HepG2 (cell line): ENCODE data around the gene EPS8. TPM values are rescaled to one million over a fixed set of nuclear protein-coding genes. Genes with fewer than 3 reads are reported as not detected.

ENCODE experiments used
- ELF4 ChIP-seq: sonication (generic); formaldehyde crosslinking; IDR thresholded peaks from 2 replicates; pipeline ENCODE4 v1.5.0; 2020; ENCODE audit warnings: missing genetic modification reagents, mild to moderate bottlenecking, moderate library complexity, borderline replicate concordance
- HOXA3 ChIP-seq: sonication (generic); formaldehyde crosslinking; IDR thresholded peaks from 2 replicates; pipeline ENCODE4 v1.5.0; 2020; ENCODE audit warnings: missing genetic modification reagents
- HOXA5 ChIP-seq: sonication (generic); formaldehyde crosslinking; IDR thresholded peaks from 2 replicates; pipeline ENCODE4 v1.4.0; 2020; ENCODE audit warnings: missing genetic modification reagents
- JUNB ChIP-seq: sonication (generic); formaldehyde crosslinking; IDR thresholded peaks from 2 replicates; pipeline ENCODE4 v1.8.0; 2022; ENCODE audit warnings: missing genetic modification reagents, mild to moderate bottlenecking, borderline replicate concordance
- KDM3A ChIP-seq: IDR thresholded peaks from 2 replicates; pipeline ENCODE4 v1.6.1; 2018; ENCODE audit warnings: low read depth, missing compliant biosample characterization
- NR2C2 ChIP-seq: sonication (generic); formaldehyde crosslinking; IDR thresholded peaks from 2 replicates; pipeline ENCODE4 v1.4.0; 2020; ENCODE audit warnings: missing genetic modification reagents, mild to moderate bottlenecking, moderate library complexity, borderline replicate concordance
- PRMT3 ChIP-seq: sonication (generic); formaldehyde crosslinking; IDR thresholded peaks from 2 replicates; pipeline ENCODE4 v1.8.1; 2022; ENCODE audit warnings: low read depth, mild to moderate bottlenecking, moderate library complexity, missing genetic modification reagents, borderline replicate concordance
- ZNF274 ChIP-seq: sonication (generic); formaldehyde crosslinking; IDR thresholded peaks from 2 replicates; pipeline ENCODE4 v1.5.1; 2020; ENCODE audit warnings: mild to moderate bottlenecking, missing genetic modification reagents
- ZSCAN21 ChIP-seq: sonication (generic); formaldehyde crosslinking; IDR thresholded peaks from 2 replicates; pipeline ENCODE4 v1.8.0; 2022; ENCODE audit warnings: mild to moderate bottlenecking, missing genetic modification reagents, moderate library complexity, borderline replicate concordance
- polyA plus RNA-seq, 8 experiments: library from polyadenylated mRNA; depleted of rRNA in 3 of 8; stranded (reverse) in 7 of 8; unstranded in 1 of 8; fragments of >200 nt; fragmentation: Illumina TruSeq in 4 of 8; extraction: Trizol in 4 of 8; gene quantifications; 2 replicates each; pipeline versions ENCODE4 v1.2.1 to v1.2.3, GENCODE V29; 2011 to 2016; ENCODE audit warnings: low read depth in 4 of 8, missing spikeins in 1 of 8, mixed read lengths in 1 of 8; ENCODE audit not compliant: insufficient read depth in 1 of 8
- total RNA-seq, 5 experiments: library from RNA; depleted of rRNA; stranded (reverse); fragments of >200 nt; fragmentation: Illumina TruSeq; extraction: Trizol; gene quantifications; 2 replicates each; pipeline ENCODE4 v1.2.3, GENCODE V29; 2016; ENCODE audit warnings: low read depth in 1 of 5
- TF ChIP-seq, protein P1 (sequence below), 2 experiments: IDR thresholded peaks; 2 replicates each; pipeline ENCODE4 v1.6.1; 2011 to 2012; ENCODE audit warnings: low read length in 2 of 2, borderline replicate concordance in 1 of 2, low read depth in 1 of 2, mild to moderate bottlenecking in 1 of 2, moderate library complexity in 1 of 2
- TF ChIP-seq, protein P2 (sequence below): sonication (generic); formaldehyde crosslinking; IDR thresholded peaks from 2 replicates; pipeline ENCODE4 v1.5.1; 2020; ENCODE audit warnings: mild to moderate bottlenecking, moderate library complexity, missing genetic modification reagents
- TF ChIP-seq, protein P3 (sequence below): sonication (generic); formaldehyde crosslinking; IDR thresholded peaks from 2 replicates; pipeline ENCODE4 v1.4.0; 2020; ENCODE audit warnings: missing genetic modification reagents, borderline replicate concordance
- TF ChIP-seq, protein P4 (sequence below): IDR thresholded peaks from 2 replicates; pipeline ENCODE4 v1.6.1; 2016
- TF ChIP-seq, protein P5 (sequence below): sonication (generic); formaldehyde crosslinking; IDR thresholded peaks from 2 replicates; pipeline ENCODE4 v1.4.0; 2020; ENCODE audit warnings: missing genetic modification reagents; ENCODE audit errors: not compliant biosample characterization
- TF ChIP-seq, protein P6 (sequence below): IDR thresholded peaks from 2 replicates; pipeline ENCODE4 v1.6.1; 2016; ENCODE audit warnings: control low read depth

The EPS8 gene
- total and polyA plus RNA-seq, 2 of the 13 experiments (the other 11 are each of a cell fraction or from before 2014, with no cell fraction given), result 37.1 to 43.4 TPM

DNA sequence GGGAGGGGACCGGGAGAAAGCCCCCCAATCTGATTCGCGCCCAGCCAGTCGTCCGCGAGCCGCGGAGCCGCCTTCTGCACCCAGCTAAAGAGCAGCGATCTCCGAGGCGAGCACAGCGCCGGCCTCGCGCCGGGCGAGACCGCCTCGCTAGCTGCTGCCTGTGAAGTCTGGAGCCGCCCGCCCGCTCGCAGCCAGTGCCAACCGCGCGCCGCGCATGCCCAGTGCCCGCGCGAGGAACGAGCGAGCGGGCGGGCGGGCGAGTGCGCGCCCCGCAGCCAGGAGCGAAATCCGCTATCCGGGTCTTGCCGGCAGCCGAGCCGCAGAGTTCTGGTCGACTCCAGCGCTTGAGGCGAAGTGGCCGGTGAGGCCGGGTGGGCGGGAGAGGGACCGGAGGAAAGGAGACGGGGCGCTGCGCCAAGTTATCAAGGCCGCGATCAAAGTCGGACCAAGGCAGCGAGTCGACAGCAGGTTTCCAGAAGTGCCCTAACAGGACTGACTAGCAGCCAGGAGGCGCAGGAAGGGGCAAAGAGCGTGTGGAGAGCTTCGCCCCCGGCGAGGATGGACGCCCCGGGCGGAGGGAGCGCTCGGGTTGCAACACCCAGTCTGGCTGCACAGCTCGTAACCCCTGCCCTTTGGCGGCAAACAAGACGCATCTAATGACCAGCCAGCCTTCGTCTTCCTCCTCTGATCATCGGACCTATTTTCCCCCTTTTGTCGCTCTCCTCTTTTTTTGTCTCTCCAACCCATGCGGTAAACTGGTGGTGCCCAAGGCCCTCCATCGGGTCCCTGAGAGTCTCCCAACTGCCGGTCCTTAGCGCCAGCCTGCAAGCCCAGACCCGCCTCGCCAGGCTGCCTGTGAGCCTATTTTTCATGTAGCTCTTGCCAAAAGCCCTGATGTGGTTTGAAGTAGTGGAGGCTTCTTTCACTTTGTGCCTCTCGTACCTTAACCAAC lies at the start of gene EPS8 (continued):
- TF ChIP-seq, protein P1, sequence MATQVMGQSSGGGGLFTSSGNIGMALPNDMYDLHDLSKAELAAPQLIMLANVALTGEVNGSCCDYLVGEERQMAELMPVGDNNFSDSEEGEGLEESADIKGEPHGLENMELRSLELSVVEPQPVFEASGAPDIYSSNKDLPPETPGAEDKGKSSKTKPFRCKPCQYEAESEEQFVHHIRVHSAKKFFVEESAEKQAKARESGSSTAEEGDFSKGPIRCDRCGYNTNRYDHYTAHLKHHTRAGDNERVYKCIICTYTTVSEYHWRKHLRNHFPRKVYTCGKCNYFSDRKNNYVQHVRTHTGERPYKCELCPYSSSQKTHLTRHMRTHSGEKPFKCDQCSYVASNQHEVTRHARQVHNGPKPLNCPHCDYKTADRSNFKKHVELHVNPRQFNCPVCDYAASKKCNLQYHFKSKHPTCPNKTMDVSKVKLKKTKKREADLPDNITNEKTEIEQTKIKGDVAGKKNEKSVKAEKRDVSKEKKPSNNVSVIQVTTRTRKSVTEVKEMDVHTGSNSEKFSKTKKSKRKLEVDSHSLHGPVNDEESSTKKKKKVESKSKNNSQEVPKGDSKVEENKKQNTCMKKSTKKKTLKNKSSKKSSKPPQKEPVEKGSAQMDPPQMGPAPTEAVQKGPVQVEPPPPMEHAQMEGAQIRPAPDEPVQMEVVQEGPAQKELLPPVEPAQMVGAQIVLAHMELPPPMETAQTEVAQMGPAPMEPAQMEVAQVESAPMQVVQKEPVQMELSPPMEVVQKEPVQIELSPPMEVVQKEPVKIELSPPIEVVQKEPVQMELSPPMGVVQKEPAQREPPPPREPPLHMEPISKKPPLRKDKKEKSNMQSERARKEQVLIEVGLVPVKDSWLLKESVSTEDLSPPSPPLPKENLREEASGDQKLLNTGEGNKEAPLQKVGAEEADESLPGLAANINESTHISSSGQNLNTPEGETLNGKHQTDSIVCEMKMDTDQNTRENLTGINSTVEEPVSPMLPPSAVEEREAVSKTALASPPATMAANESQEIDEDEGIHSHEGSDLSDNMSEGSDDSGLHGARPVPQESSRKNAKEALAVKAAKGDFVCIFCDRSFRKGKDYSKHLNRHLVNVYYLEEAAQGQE (IDR thresholded peaks at IDR 0.05; ENCODE audit: borderline replicate concordance in 1 of 2, low read depth in 1 of 2, low read length in 2 of 2), result peak in 1 of 2 experiments; percentile 44; a peak in 2 of 4 replicates
- TF ChIP-seq NR2C2 (CRISPR knock-in tag) (peak; percentile 91), ELF4 (no peak), PRMT3 (CRISPR knock-in tag) (0 out of 2 replicates have a peak, but pooled peaks have one; percentile 68), JUNB (no peak; the same call in 1 of the 2 replicates), ZSCAN21 (CRISPR knock-in tag) (peak; percentile 78; the same call in 1 of the 2 replicates), HOXA5 (CRISPR knock-in tag) (peak; percentile 58; the same call in 1 of the 2 replicates), HOXA3 (CRISPR knock-in tag) (peak; percentile 84), KDM3A (CRISPR knock-in tag) (peak; percentile 94), ZNF274 (CRISPR knock-in tag) (peak; percentile 57)
- TF ChIP-seq, protein P2, sequence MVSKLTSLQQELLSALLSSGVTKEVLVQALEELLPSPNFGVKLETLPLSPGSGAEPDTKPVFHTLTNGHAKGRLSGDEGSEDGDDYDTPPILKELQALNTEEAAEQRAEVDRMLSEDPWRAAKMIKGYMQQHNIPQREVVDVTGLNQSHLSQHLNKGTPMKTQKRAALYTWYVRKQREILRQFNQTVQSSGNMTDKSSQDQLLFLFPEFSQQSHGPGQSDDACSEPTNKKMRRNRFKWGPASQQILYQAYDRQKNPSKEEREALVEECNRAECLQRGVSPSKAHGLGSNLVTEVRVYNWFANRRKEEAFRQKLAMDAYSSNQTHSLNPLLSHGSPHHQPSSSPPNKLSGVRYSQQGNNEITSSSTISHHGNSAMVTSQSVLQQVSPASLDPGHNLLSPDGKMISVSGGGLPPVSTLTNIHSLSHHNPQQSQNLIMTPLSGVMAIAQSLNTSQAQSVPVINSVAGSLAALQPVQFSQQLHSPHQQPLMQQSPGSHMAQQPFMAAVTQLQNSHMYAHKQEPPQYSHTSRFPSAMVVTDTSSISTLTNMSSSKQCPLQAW (CRISPR knock-in tag), result peak; percentile 65; the same call in 1 of the 2 replicates
- TF ChIP-seq, protein P3, sequence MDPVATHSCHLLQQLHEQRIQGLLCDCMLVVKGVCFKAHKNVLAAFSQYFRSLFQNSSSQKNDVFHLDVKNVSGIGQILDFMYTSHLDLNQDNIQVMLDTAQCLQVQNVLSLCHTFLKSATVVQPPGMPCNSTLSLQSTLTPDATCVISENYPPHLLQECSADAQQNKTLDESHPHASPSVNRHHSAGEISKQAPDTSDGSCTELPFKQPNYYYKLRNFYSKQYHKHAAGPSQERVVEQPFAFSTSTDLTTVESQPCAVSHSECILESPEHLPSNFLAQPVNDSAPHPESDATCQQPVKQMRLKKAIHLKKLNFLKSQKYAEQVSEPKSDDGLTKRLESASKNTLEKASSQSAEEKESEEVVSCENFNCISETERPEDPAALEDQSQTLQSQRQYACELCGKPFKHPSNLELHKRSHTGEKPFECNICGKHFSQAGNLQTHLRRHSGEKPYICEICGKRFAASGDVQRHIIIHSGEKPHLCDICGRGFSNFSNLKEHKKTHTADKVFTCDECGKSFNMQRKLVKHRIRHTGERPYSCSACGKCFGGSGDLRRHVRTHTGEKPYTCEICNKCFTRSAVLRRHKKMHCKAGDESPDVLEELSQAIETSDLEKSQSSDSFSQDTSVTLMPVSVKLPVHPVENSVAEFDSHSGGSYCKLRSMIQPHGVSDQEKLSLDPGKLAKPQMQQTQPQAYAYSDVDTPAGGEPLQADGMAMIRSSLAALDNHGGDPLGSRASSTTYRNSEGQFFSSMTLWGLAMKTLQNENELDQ (CRISPR knock-in tag), result no peak
- TF ChIP-seq, protein P4, sequence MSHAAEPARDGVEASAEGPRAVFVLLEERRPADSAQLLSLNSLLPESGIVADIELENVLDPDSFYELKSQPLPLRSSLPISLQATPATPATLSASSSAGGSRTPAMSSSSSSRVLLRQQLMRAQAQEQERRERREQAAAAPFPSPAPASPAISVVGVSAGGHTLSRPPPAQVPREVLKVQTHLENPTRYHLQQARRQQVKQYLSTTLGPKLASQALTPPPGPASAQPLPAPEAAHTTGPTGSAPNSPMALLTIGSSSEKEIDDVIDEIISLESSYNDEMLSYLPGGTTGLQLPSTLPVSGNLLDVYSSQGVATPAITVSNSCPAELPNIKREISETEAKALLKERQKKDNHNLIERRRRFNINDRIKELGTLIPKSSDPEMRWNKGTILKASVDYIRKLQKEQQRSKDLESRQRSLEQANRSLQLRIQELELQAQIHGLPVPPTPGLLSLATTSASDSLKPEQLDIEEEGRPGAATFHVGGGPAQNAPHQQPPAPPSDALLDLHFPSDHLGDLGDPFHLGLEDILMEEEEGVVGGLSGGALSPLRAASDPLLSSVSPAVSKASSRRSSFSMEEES (CRISPR knock-in tag), result peak; percentile 45
- TF ChIP-seq, protein P5, sequence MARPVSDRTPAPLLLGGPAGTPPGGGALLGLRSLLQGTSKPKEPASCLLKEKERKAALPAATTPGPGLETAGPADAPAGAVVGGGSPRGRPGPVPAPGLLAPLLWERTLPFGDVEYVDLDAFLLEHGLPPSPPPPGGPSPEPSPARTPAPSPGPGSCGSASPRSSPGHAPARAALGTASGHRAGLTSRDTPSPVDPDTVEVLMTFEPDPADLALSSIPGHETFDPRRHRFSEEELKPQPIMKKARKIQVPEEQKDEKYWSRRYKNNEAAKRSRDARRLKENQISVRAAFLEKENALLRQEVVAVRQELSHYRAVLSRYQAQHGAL, result no peak
- TF ChIP-seq, protein P6, sequence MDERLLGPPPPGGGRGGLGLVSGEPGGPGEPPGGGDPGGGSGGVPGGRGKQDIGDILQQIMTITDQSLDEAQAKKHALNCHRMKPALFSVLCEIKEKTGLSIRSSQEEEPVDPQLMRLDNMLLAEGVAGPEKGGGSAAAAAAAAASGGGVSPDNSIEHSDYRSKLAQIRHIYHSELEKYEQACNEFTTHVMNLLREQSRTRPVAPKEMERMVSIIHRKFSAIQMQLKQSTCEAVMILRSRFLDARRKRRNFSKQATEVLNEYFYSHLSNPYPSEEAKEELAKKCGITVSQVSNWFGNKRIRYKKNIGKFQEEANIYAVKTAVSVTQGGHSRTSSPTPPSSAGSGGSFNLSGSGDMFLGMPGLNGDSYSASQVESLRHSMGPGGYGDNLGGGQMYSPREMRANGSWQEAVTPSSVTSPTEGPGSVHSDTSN (CRISPR knock-in tag), result no peak
